Measurements from ENCODE around the gene TCP11X1. TPM values are rescaled to one million over a fixed set of nuclear protein-coding genes. Genes with fewer than 3 reads are reported as not detected.
"Not testable (repeated sequence)": the region's sequence is repeated elsewhere in the genome, so short reads cannot be mapped to it uniquely, and the experiment has no call there.

Gene TCP11X1
- polyA plus RNA-seq (ENCODE audit: insufficient read length) = not detected

DNA sequence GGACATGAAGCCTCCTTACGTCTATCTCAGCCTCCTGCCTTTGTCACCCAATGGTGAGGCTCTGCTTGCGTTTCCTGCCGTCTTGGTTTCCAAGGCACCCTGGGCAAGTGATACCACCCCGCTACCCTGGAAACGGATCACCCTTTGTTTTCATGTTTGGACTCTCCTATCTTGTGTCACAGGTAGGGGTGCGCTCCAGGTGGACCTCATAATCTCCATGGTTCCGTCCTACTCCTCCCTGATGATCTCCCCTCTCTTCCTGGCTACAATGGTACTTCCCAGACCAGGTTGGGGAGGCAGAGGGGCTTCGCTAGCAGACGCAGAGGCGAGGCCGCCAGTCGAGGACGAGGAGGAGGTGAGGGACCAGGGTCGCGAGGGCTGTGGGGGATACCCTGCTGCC is at the start of gene TCP11X1:
TSS of gene TCP11X1 (plus strand) at position 316 of the 400 bp plus-strand sequence.
- not testable (repeated sequence) for DNase-seq

DNA sequence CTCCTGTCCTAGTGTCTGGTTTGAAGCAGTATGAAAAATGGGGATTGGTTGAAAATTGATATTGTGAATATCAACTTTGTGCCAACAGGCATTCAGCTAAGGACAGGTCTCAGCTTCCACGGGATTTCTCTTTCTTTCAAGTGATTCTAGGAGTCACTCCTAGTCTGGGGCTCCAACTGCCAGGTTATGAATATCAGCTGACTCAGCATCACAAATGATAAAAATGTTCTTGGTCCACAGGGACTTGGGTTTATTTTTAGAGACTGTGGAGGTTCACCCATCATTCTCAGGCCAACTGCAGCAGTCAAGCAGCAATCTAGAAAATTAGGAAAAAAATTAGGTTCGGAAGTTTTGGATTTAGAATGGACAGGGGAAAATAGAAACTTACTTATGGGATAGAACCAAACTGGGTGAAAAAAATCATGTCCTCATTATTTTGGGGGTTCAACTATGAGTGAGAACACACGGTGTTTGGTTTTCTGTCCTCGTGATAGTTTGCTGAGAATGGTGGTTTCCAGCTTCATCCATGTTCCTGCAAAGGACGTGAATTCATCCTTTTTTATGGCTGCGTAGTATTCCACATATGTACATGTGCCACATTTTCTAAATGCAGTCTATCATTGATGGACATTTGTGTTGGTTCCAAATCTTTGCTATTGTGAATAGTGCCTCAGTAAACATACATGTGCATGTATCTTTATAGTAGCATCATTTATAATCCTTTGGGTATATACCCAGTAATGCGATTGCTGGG is 29.0 kb upstream of the TCP11X1 start:
- DNase-seq = no peak

DNA sequence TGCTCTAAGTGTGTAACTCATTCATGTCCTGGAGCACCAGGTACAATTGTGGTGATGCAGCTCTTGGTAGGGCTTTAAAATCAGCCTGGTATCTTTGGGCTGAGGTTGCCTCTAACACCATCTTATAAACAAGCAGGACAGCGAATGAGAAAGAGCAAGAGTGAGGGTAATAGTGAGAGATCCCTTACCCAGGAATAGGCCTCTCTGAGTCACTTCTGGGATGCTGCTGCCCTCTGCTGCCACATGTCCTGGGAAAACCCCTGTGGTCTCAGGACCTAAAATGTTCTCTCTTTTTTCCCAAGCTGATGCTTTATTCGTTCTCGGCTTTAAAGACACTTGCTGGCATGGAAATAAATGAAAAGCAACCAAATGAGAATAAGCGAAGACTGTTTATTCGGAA is 7.2 kb upstream of the TCP11X1 start:
- DNase-seq = not testable (repeated sequence)

DNA sequence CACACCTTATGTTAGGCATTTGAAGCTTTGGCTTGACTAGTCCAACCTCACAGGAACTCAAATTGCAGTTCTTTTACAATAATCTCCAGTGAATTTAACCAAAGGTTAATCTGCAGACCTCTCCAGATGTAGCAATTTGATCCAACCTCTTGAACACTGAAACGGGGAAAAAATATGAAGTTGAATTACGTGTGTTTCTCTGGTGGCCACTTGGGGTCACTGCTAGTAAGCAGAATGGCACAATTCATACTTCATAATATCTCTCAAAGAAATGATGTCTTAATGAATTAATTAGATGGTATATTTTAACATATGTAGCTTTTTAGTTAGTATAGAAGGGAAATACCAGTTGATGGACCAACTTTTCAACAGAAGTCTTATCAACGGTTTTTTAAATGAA is 1.4 kb downstream of the TCP11X1 start:
- DNase-seq = not testable (repeated sequence)

DNA sequence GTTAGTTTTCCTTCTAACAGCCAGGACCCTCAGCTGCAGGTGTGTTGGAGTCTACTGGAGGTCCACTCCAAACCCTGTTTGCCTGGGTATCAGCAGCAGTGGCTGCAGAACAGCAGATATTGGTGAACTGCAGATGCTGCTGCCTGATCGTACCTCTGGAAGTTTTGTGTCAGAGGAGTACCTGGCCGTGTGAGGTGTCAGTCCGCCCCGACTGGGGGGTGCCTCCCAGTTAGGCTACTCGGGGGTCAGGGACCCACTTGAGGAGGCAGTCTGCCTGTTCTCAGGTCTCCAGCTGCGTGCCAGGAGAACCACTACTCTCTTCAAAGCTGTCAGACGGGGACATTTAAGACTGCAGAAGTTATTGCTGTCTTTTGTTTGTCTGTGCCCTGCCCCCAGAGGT is 20.6 kb downstream of the TCP11X1 start:
- not testable (repeated sequence) for DNase-seq

DNA sequence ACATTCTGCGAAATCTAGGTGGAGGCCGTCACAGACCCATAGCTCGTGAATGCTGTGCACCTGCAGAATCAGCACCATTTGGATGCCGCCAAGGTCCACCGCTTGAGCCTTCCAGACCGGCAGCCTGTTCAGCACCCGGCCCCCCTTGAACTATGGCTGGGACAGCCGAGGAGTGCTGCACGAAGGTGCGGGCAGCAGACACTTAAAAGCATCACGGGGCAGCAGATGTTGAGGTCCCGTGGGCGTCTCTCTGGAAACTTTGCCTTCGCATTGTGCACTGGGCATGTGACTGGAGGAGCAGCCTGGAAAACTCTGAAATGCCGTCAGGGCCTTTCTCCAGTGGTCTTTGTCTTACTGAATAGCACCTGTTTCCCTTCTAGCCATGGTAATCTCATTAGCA is 25.2 kb downstream of the TCP11X1 start:
- DNase-seq = not testable (repeated sequence)

DNA sequence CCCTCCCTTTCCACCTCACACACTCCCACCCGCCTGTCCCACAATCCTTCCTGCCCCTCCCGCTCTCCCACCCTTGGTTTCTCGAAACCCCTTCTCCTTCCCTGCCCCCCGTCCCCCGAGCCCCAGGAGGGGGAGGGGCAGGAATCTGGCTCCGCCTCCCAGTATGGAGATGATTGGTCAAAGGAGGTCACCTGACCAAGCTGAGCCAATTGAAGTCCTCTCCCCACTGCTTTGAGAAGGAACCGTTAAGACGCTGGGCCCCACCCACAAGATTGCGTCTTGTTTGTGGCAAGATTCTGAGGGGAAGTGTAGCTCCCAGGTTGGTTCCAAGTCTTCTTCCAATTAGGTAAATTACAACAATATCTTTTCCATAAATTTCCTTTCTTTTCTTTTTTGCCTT is 31.8 kb downstream of the TCP11X1 start, which contains the start of gene NXF2:
TSS of gene NXF2 (plus strand) at position 275 of the 400 bp plus-strand sequence. CDS start 59,912 bp downstream, outside the sequence.
- DNase-seq = not testable (repeated sequence)

DNA sequence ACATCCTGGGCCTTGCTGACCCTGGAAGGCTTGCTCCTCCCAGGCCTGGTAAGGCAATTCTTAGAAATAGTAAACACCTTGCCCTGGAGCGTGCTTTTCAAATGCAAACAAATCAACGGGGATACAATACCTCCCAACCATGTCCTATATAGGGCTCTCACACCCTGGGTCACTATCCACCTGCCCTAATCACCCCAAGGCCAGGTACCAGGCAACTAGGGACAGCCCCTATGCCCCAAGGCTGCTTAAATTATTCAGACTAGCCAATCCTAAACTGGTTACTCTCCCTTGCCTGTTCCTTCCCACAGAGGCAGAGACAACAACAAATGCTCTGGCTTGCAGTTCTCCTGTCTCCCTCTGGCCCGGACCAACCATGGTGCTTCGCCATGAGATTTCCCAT is 57.1 kb downstream of the TCP11X1 start:
- DNase-seq = not testable (repeated sequence)

Other genes starting within 250 kb of the TCP11X1 start
- gene TCEAL2, start 89.6 kb upstream of the TCP11X1 start, polyA plus RNA-seq (ENCODE audit: insufficient read length) = 0.21 TPM
- not detected for gene TCEAL6, start 72.8 kb upstream of the TCP11X1 start, polyA plus RNA-seq (ENCODE audit: insufficient read length)
- not detected for gene BEX5, start 59.3 kb upstream of the TCP11X1 start, polyA plus RNA-seq (ENCODE audit: insufficient read length)
- gene NXF2, start 31.9 kb downstream of the TCP11X1 start, polyA plus RNA-seq (ENCODE audit: insufficient read length) = not detected
- gene NXF2B, start 224.7 kb downstream of the TCP11X1 start, polyA plus RNA-seq (ENCODE audit: insufficient read length) = not detected